HepG2 (cell line): ENCODE measurements around the gene OSBPL10. TPM values are rescaled to one million over a fixed set of nuclear protein-coding genes. Genes with fewer than 3 reads are reported as not detected.

ENCODE experiments used
- ATAC-seq: fragments of 200-7000 bp; cut with Tn5 transposase; 3 replicates; pipeline ENCODE4 v1.9.1; 2020; ENCODE audit warnings: mild to moderate bottlenecking, moderate library complexity
- BruUV-seq: library from RNA; stranded (reverse); fragments of 400-500 nt; replicated peaks from 2 replicates; lab custom pipeline; 2021; lab: Mats Ljungman, UMichigan
- CTCF ChIA-PET: fragments of 300-600 bp; formaldehyde crosslinking; extraction: SDS; loops from one replicate; lab custom pipeline; 2021; ENCODE audit warnings: low total read pairs, inconsistent platforms, low intra/inter-chr PET ratio; lab: Yijun Ruan, JAX
- POLR2A ChIA-PET: fragments of 350-600 bp; sonication (Branson Sonifier 250); formaldehyde crosslinking; loops from one replicate; lab custom pipeline; 2020; ENCODE audit warnings: antibody characterized with exemption, inconsistent platforms; lab: Yijun Ruan, JAX
- DNase-seq: peaks from one replicate; pipeline ENCODE4 v3.0.0-alpha.2; 2015; ENCODE audit warnings: low spot score
- FAIRE-seq: peaks from 3 replicates; lab custom pipeline; 2011; peaks lifted over from hg19 to GRCh38; lab: Jason Lieb, UNC
- H2AFZ ChIP-seq: one replicate; pipeline ENCODE4 v1.6.1; 2011; ENCODE audit warnings: low read length, inconsistent platforms
- H3K27ac ChIP-seq: fragments of 300-600 bp; 3 replicates; pipeline ENCODE4 v1.8.0; 2011; ENCODE audit warnings: mixed run types, mild to moderate bottlenecking, mixed read lengths, low read length, inconsistent platforms; ENCODE audit not compliant: insufficient read depth; ENCODE audit errors: extremely low read length
- H3K27me3 ChIP-seq, 2 experiments: fragments of 200-600 bp in 1 of 2; 2 replicates in 1 of 2; 3 replicates in 1 of 2; pipeline versions ENCODE4 v1.6.0 to v1.8.0; 2011; ENCODE audit warnings: low read length in 2 of 2, mild to moderate bottlenecking in 2 of 2, moderate library complexity in 2 of 2, inconsistent platforms in 1 of 2; ENCODE audit not compliant: insufficient read depth in 2 of 2, control insufficient read depth in 1 of 2
- H3K36me3 ChIP-seq, 2 experiments: fragments of 200-600 bp in 1 of 2; replicated peaks in 1 of 2; 2 replicates in 1 of 2; 3 replicates in 1 of 2; pipeline versions ENCODE4 v1.5.1 to v1.8.0; 2011; ENCODE audit warnings: low read length in 2 of 2, inconsistent platforms in 1 of 2; ENCODE audit not compliant: insufficient read depth in 2 of 2, control insufficient read depth in 1 of 2
- H3K4me1 ChIP-seq: 2 replicates; pipeline ENCODE4 v1.5.1; 2012; ENCODE audit warnings: low read length, inconsistent platforms; ENCODE audit not compliant: insufficient read depth
- H3K4me2 ChIP-seq: 2 replicates; pipeline ENCODE4 v1.6.0; 2011; ENCODE audit warnings: low read depth, low read length, inconsistent platforms
- H3K4me3 ChIP-seq, 3 experiments: fragments of 200-600 bp in 1 of 3; sonication (generic), shearing (Covaris generic) in 1 of 3; replicated peaks in 1 of 3; 2 replicates each; pipeline ENCODE4 v1.5.1; 2011 to 2016; ENCODE audit warnings: low read length in 3 of 3, inconsistent platforms in 2 of 3, low read depth in 2 of 3, mild to moderate bottlenecking in 2 of 3, control low read depth in 1 of 3, mixed read lengths in 1 of 3; ENCODE audit not compliant: insufficient read depth in 1 of 3
- H3K79me2 ChIP-seq: one replicate; pipeline ENCODE4 v1.6.1; 2011; ENCODE audit warnings: low read length, inconsistent platforms; ENCODE audit not compliant: insufficient read depth
- H3K9ac ChIP-seq: 2 replicates; pipeline ENCODE4 v1.6.0; 2011; ENCODE audit warnings: mild to moderate bottlenecking, low read depth, low read length, inconsistent platforms; ENCODE audit not compliant: insufficient read depth
- H3K9me3 ChIP-seq: 2 replicates; pipeline ENCODE4 v1.5.1; 2012; ENCODE audit warnings: mild to moderate bottlenecking, low read length
- H4K20me1 ChIP-seq: 2 replicates; pipeline ENCODE4 v1.6.0; 2011; ENCODE audit warnings: inconsistent platforms, mild to moderate bottlenecking, low read length, moderate library complexity; ENCODE audit not compliant: insufficient read depth
- CAMTA2 ChIP-seq: sonication (generic); formaldehyde crosslinking; IDR thresholded peaks from 2 replicates; pipeline ENCODE4 v1.4.0; 2020; ENCODE audit warnings: mild to moderate bottlenecking, missing genetic modification reagents, borderline replicate concordance
- CHCHD3 ChIP-seq: sonication (generic); formaldehyde crosslinking; IDR thresholded peaks from 2 replicates; pipeline ENCODE4 v1.8.0; 2022; ENCODE audit warnings: mild to moderate bottlenecking, missing genetic modification reagents, moderate library complexity
- JARID2 ChIP-seq: sonication (generic); formaldehyde crosslinking; IDR thresholded peaks from 2 replicates; pipeline ENCODE4 v1.8.1; 2023; ENCODE audit warnings: missing genetic modification reagents, inconsistent platforms; ENCODE audit not compliant: insufficient replicate concordance
- SP2 ChIP-seq: sonication (generic); formaldehyde crosslinking; IDR thresholded peaks from 2 replicates; pipeline ENCODE4 v1.5.1; 2020; ENCODE audit warnings: mild to moderate bottlenecking, missing genetic modification reagents
- TBX2 ChIP-seq: sonication (generic); formaldehyde crosslinking; IDR thresholded peaks from 2 replicates; pipeline ENCODE4 v1.5.0; 2020; ENCODE audit warnings: missing genetic modification reagents, mild to moderate bottlenecking, borderline replicate concordance
- ZBTB21 ChIP-seq: sonication (generic); formaldehyde crosslinking; IDR thresholded peaks from 2 replicates; pipeline ENCODE4 v1.4.0; 2020; ENCODE audit warnings: missing genetic modification reagents
- ZSCAN30 ChIP-seq: sonication (generic); formaldehyde crosslinking; IDR thresholded peaks from 2 replicates; pipeline ENCODE4 v1.5.0; 2020; ENCODE audit warnings: mild to moderate bottlenecking, missing genetic modification reagents
- WGBS: methylation state at CpG from one replicate; pipeline ENCODE4 v1.1.6; 2017; ENCODE audit warnings: low lambda C conversion rate; 5-methylcytosine and 5-hydroxymethylcytosine counted together
- in situ Hi-C: cut with HindIII; loops from 2 replicates; pipeline ENCODE4 v1.10.0; 2017; ENCODE audit warnings: low pct_unique_long_range_greater_than_20kb; ENCODE audit not compliant: extremely low pct_ligation_motif_present
- intact Hi-C: fragments of 100-400 bp; cut with micrococcal nuclease; formaldehyde crosslinking; loops from one replicate; pipeline ENCODE4 v1.10.0; 2022; ENCODE audit not compliant: unreplicated experiment
- polyA plus RNA-seq, 8 experiments: library from polyadenylated mRNA; depleted of rRNA in 3 of 8; stranded (reverse) in 7 of 8; unstranded in 1 of 8; fragments of >200 nt; fragmentation: Illumina TruSeq in 4 of 8; extraction: Trizol in 4 of 8; gene quantifications; 2 replicates each; pipeline versions ENCODE4 v1.2.1 to v1.2.3, GENCODE V29; 2011 to 2016; ENCODE audit warnings: low read depth in 4 of 8, missing spikeins in 1 of 8, mixed read lengths in 1 of 8; ENCODE audit not compliant: insufficient read depth in 1 of 8
- total RNA-seq, 5 experiments: library from RNA; depleted of rRNA; stranded (reverse); fragments of >200 nt; fragmentation: Illumina TruSeq; extraction: Trizol; gene quantifications; 2 replicates each; pipeline ENCODE4 v1.2.3, GENCODE V29; 2016; ENCODE audit warnings: low read depth in 1 of 5
- TF ChIP-seq, protein P1 (sequence below): sonication (generic); formaldehyde crosslinking; IDR thresholded peaks from 2 replicates; pipeline ENCODE4 v1.4.0; 2020; ENCODE audit warnings: missing genetic modification reagents, borderline replicate concordance
- TF ChIP-seq, protein P2 (sequence below): sonication (generic); formaldehyde crosslinking; conservative IDR thresholded peaks from 2 replicates; pipeline ENCODE4 v1.4.0; 2020; ENCODE audit warnings: missing genetic modification reagents
- TF ChIP-seq, protein P3 (sequence below): sonication (generic); formaldehyde crosslinking; IDR thresholded peaks from 2 replicates; pipeline ENCODE4 v1.5.0; 2020; ENCODE audit warnings: mild to moderate bottlenecking, missing genetic modification reagents
- TF ChIP-seq, protein P4 (sequence below): sonication (generic); formaldehyde crosslinking; conservative IDR thresholded peaks from 2 replicates; pipeline ENCODE4 v1.8.0; 2022; ENCODE audit warnings: missing genetic modification reagents
- TF ChIP-seq, protein P5 (sequence below): IDR thresholded peaks from 2 replicates; pipeline ENCODE4 v1.6.1; 2016; ENCODE audit warnings: missing biosample characterization, missing genetic modification reagents, low read depth

OSBPL10 gene
- total and polyA plus RNA-seq, 2 of the 13 experiments (the other 11 are each of a cell fraction or from before 2014, with no cell fraction given) = 10.3 to 28.6 TPM

DNA sequence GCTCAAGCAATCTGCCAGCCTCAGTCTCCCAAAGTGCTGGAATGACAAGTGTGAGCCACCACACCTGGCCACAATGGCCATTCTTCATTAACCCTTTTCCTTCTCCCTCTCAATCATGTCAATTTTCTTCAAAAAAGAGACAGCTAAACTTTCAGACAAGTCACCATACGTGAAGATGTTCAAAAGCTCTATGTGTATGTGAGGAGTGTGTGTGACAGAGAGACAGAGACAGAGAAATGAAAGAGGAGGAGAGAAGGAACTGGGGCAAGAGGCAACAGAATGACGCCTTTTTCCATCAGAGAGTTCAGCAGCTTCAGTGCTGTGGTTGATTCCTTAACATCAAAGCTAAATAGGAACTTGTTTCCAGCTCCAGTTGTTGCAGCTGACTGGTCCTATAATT, 27.4 kb downstream of the OSBPL10 start:
- in situ Hi-C loops = no loop called here
- no peak overlapping the region for H3K4me2 ChIP-seq
- H3K79me2 ChIP-seq = peaks cover 66% of the 10 kb centered on the region
- POLR2A ChIA-PET = no interaction called here
- no peak overlapping the region for H2AFZ ChIP-seq
- CTCF ChIA-PET = no interaction called here
- no peak for DNase-seq
- no peak overlapping the region for H3K9ac ChIP-seq
- BruUV-seq = no TSS peak
- 94% methylated on average over 2 of the region's 2 CpGs for WGBS
- H3K4me3 ChIP-seq = no peak overlapping the region
- no peak for ATAC-seq
- TF ChIP-seq JARID2 = no peak
- no peak for TF ChIP-seq CHCHD3
- TF ChIP-seq TBX2 = no peak
- TF ChIP-seq CAMTA2 (CRISPR knock-in tag) = no peak
- TF ChIP-seq, protein P1, sequence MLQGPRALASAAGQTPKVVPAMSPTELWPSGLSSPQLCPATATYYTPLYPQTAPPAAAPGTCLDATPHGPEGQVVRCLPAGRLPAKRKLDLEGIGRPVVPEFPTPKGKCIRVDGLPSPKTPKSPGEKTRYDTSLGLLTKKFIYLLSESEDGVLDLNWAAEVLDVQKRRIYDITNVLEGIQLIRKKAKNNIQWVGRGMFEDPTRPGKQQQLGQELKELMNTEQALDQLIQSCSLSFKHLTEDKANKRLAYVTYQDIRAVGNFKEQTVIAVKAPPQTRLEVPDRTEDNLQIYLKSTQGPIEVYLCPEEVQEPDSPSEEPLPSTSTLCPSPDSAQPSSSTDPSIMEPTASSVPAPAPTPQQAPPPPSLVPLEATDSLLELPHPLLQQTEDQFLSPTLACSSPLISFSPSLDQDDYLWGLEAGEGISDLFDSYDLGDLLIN (CRISPR knock-in tag) = no peak
- TF ChIP-seq, protein P2, sequence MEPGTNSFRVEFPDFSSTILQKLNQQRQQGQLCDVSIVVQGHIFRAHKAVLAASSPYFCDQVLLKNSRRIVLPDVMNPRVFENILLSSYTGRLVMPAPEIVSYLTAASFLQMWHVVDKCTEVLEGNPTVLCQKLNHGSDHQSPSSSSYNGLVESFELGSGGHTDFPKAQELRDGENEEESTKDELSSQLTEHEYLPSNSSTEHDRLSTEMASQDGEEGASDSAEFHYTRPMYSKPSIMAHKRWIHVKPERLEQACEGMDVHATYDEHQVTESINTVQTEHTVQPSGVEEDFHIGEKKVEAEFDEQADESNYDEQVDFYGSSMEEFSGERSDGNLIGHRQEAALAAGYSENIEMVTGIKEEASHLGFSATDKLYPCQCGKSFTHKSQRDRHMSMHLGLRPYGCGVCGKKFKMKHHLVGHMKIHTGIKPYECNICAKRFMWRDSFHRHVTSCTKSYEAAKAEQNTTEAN (CRISPR knock-in tag) = no peak
- no peak for TF ChIP-seq ZBTB21 (CRISPR knock-in tag)
- TF ChIP-seq, protein P3, sequence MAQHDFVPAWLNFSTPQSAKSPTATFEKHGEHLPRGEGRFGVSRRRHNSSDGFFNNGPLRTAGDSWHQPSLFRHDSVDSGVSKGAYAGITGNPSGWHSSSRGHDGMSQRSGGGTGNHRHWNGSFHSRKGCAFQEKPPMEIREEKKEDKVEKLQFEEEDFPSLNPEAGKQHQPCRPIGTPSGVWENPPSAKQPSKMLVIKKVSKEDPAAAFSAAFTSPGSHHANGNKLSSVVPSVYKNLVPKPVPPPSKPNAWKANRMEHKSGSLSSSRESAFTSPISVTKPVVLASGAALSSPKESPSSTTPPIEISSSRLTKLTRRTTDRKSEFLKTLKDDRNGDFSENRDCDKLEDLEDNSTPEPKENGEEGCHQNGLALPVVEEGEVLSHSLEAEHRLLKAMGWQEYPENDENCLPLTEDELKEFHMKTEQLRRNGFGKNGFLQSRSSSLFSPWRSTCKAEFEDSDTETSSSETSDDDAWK (CRISPR knock-in tag) = no peak
- TF ChIP-seq ZSCAN30 (CRISPR knock-in tag) = no peak
- TF ChIP-seq, protein P4, sequence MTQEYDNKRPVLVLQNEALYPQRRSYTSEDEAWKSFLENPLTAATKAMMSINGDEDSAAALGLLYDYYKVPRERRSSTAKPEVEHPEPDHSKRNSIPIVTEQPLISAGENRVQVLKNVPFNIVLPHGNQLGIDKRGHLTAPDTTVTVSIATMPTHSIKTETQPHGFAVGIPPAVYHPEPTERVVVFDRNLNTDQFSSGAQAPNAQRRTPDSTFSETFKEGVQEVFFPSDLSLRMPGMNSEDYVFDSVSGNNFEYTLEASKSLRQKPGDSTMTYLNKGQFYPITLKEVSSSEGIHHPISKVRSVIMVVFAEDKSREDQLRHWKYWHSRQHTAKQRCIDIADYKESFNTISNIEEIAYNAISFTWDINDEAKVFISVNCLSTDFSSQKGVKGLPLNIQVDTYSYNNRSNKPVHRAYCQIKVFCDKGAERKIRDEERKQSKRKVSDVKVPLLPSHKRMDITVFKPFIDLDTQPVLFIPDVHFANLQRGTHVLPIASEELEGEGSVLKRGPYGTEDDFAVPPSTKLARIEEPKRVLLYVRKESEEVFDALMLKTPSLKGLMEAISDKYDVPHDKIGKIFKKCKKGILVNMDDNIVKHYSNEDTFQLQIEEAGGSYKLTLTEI (CRISPR knock-in tag) = no peak
- TF ChIP-seq SP2 (CRISPR knock-in tag) = no peak
- TF ChIP-seq, protein P5, sequence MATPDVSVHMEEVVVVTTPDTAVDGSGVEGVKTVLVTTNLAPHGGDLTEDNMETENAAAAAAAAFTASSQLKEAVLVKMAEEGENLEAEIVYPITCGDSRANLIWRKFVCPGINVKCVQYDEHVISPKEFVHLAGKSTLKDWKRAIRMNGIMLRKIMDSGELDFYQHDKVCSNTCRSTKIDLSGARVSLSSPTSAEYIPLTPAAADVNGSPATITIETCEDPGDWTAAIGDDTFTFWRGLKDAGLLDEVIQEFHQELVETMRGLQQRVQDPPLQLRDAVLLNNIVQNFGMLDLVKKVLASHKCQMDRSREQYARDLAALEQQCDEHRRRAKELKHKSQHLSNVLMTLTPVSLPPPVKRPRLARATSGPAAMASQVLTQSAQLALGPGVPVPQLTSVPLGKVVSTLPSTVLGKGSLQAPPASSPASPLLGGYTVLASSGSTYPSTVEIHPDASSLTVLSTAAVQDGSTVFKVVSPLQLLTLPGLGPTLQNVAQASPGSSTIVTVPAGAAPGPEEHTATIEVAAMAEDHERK (CRISPR knock-in tag) = no peak
- peaks cover 21% of the 10 kb centered on the region for H3K4me1 ChIP-seq
- no peak overlapping the region for H3K27ac ChIP-seq
- no peaks in the 10 kb centered on the region for H3K27me3 ChIP-seq
- no peaks in the 10 kb centered on the region for H4K20me1 ChIP-seq
- intact Hi-C loops = no loop called here
- peaks cover 0 to 1% of the 10 kb centered on the region in 2 experiments; a peak in 1 of 5 replicates for H3K36me3 ChIP-seq
- FAIRE-seq = no peak
- H3K9me3 ChIP-seq = peaks cover 12% of the 10 kb centered on the region
